RPMI8226 (cell line): ENCODE measurements around the gene MEA1.

Source experiments
- DNase-seq: peaks from one replicate; pipeline ENCODE4 v3.0.0-alpha.2; 2015

Gene MEA1

GRCh38 chr6:43037706-43038105, 24.0 kb upstream of the MEA1 start:
- DNase-seq, result no peak

- no peak for DNase-seq
Observed at GRCh38 chr6:43037197-43037596, 23.5 kb upstream of the MEA1 start.

- DNase-seq, result no peak
Observed at GRCh38 chr6:43036712-43037111, 23.0 kb upstream of the MEA1 start.

GRCh38 chr6:43035495-43036194, 21.9 kb upstream of the MEA1 start:
- no peak for DNase-seq

GRCh38 chr6:43034190-43034525, 20.4 kb upstream of the MEA1 start:
- no peak for DNase-seq

- DNase-seq, result no peak
Observed at GRCh38 chr6:43033496-43034189, 19.9 kb upstream of the MEA1 start.

GRCh38 chr6:43032326-43032725, 18.6 kb upstream of the MEA1 start:
- DNase-seq, result no peak

GRCh38 chr6:43029120-43029519, 15.4 kb upstream of the MEA1 start:
- DNase-seq, result no peak

- DNase-seq, result no peak
Observed at GRCh38 chr6:43026365-43026764, 12.6 kb upstream of the MEA1 start.

- no peak for DNase-seq
Observed at GRCh38 chr6:43024436-43024835, 10.7 kb upstream of the MEA1 start.

GRCh38 chr6:43021270-43022047, 7.7 kb upstream of the MEA1 start, which contains the start of gene RRP36:
TSS of gene RRP36 (plus strand) at chr6:43021623. CDS start at chr6:43021655, 32 bp downstream.
- peak; percentile 83 for DNase-seq

GRCh38 chr6:43020847-43021246, 7.1 kb upstream of the MEA1 start:
- no peak for DNase-seq

GRCh38 chr6:43020052-43020705, 6.4 kb upstream of the MEA1 start:
- DNase-seq, result no peak

GRCh38 chr6:43019152-43019551, 5.4 kb upstream of the MEA1 start:
- DNase-seq, result no peak

GRCh38 chr6:43016943-43017334, 3.2 kb upstream of the MEA1 start:
- no peak for DNase-seq

- DNase-seq, result no peak
Observed at GRCh38 chr6:43016176-43016942, 2.6 kb upstream of the MEA1 start.

GRCh38 chr6:43014434-43014909, 726 bp upstream of the MEA1 start:
- no peak for DNase-seq

- no peak for DNase-seq
Observed at GRCh38 chr6:43013097-43013842, 476 bp downstream of the MEA1 start.

- DNase-seq, result no peak
Observed at GRCh38 chr6:43012364-43012763, 1.4 kb downstream of the MEA1 start.

- DNase-seq, result no peak
Observed at GRCh38 chr6:43011207-43011606, 2.5 kb downstream of the MEA1 start.

GRCh38 chr6:43009124-43009523, 4.6 kb downstream of the MEA1 start:
- peak; percentile 40 for DNase-seq

- DNase-seq, result no peak
Observed at GRCh38 chr6:43007126-43007525, 6.6 kb downstream of the MEA1 start.
